Epithelial cell of prostate (primary cell): ENCODE measurements around the gene COQ8B.
"Not testable (repeated sequence)": the region's sequence is repeated elsewhere in the genome, so short reads cannot be mapped to it uniquely, and the experiment has no call there.

Experiments used
- DNase-seq: peaks from one replicate; pipeline ENCODE4 v3.0.0-alpha.2; 2011; ENCODE audit warnings: low read depth, low spot score
- H3K27ac ChIP-seq: fragments of 450-650 bp; 2 replicates; pipeline ENCODE4 v1.5.1; 2017; ENCODE audit warnings: mild to moderate bottlenecking

The COQ8B gene

DNA sequence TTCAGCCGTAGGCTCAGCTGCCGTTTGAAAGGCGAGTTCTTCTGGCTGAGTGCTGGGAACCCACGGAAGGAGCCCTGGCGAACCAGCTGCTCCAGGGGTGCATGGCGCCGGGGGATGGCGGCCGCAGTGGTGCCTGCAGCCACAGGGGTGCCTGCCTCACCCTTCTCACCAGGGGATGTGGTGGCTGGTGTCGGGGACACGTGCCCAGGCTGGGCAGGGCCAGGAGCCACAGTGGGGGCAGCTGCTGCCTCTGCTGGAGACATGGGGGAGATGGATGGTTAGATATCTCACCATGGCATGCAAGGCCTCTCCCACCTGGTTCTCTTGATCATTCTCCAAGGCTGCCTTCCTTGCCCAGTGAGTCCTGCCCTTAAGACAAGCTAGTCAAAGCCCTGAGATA lies 43.3 kb downstream of the COQ8B start:
- no peak for DNase-seq
- H3K27ac ChIP-seq: no peak overlapping the region

DNA sequence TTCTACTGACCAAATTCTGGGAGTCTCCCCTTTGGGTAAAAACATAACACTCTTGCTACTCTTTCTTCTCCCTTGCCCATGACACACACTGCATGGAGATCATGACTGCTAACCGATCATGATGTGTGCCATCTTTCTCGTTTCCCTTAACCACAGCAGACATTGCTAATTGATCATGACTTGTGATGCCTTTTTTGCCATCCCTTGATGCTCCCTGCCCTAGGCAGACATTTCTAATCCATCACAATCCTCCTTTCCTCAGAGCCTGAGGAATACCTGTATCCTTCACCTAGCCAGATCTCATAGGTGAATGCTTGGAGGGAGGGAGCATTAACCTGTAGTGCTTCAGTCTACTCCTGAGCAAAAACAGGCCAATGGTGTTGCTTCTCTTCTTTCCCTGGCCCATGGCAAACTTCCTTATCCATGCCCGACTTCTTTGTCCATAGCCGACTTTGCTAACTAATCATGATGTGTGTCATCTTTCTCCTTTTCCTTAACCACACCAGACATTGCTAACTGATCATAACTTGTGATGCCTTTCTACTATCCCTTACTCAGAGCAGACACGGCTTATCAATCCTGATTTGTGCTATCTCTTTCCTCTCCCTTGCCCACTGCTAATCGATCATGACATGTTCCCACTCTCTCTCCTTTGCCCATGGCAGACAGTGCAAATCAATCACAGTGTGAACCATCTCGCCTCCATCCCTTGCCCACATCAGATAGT lies 44.0 kb downstream of the COQ8B start:
- no peak overlapping the region for H3K27ac ChIP-seq
- no peak for DNase-seq

DNA sequence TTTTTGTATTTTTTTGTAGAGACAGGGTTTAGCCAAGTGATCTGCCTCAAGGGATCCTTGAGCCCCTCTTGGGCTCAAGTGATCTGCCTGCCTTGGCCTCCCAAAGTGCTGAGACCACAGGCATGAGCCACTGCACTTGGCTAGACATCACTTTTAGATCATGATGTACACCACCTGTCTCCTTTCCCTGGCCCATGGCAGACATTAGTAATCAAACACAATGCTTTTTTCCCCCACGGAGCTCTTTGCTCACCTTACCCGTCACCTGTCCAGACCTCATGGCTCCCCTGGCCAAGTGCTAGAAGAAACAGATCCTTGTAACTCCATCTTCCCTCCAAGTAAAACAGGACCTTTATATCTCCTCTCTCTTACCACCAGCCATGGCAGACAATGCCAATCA lies 44.6 kb downstream of the COQ8B start:
- no peak overlapping the region for H3K27ac ChIP-seq
- DNase-seq: no peak

GRCh38 chr19:40671404-40671803 lies 45.3 kb downstream of the COQ8B start:
- no peak for DNase-seq
- no peak overlapping the region for H3K27ac ChIP-seq

DNA sequence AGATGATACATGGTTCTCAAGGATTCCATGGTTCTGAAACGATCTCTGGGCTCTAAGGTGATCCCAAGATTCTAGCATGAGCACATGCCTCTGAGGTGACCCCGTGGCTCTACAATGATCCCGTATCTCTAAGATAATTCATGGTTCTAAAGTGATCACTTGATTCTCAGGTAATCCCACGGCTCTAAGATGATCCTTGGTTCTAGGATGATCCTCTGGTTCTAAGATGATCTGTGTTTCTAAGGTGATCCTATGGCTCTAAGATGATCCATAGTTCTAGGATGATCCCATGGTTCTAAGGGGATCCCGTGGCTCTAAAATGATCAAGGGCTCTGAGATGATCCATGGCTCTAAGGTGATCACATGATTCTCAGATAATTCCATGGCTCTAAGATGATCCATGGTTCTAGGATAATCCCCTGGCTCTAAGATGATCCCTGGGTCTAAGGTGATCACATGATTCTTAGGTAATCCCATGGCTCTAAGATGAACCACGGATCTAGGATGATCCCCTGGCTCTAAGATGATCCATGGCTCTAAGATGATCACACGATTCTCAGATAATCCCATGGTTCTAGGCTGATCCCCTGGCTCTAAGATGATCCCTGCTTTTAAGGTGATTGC lies 47.6 kb downstream of the COQ8B start:
- no peak for DNase-seq
- no peak overlapping the region for H3K27ac ChIP-seq

DNA sequence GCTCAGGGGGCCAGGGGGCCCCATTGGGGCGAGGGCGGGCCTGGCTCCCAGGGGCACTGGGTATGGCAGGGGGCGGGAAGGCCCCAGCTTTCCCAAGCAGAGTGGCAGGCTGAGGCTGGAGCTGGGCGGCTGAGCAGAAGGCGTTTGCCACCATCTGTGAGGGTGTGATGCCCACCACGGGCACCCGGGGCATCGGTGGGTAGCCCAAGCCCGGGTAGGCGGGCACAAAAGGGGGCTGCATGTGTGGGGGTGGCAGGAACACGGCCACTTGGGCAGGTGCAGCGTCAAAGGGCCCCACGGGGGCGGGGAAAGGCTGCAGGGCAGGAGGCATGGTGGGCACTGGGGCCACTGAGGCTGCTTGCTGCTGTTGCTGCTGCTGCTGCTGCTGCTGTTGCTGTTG lies 49.1 kb downstream of the COQ8B start:
- H3K27ac ChIP-seq: no peak overlapping the region

GRCh38 chr19:40666803-40667438 lies 49.8 kb downstream of the COQ8B start:
- H3K27ac ChIP-seq: peak overlapping the region; percentile 79
- no peak for DNase-seq

More for the DNA sequence above, 49.1 kb downstream of the COQ8B start:
- no peak for DNase-seq

GRCh38 chr19:40663695-40664692 lies 52.7 kb downstream of the COQ8B start:
- no peak overlapping the region for H3K27ac ChIP-seq
- no peak for DNase-seq

GRCh38 chr19:40662925-40663694 lies 53.6 kb downstream of the COQ8B start:
- DNase-seq: no peak
- no peak overlapping the region for H3K27ac ChIP-seq

- H3K27ac ChIP-seq: no peak overlapping the region
- no peak for DNase-seq
These were observed 55.1 kb downstream of the COQ8B start for GRCh38 chr19:40661616-40662015.

GRCh38 chr19:40659566-40659965 lies 57.1 kb downstream of the COQ8B start:
- no peak overlapping the region for H3K27ac ChIP-seq

GRCh38 chr19:40659116-40659515 lies 57.6 kb downstream of the COQ8B start:
- H3K27ac ChIP-seq: no peak overlapping the region
- no peak for DNase-seq

More at GRCh38 chr19:40659566-40659965, 57.1 kb downstream of the COQ8B start:
- DNase-seq: no peak

- no peak overlapping the region for H3K27ac ChIP-seq
- DNase-seq: no peak
These were observed 58.7 kb downstream of the COQ8B start for GRCh38 chr19:40658031-40658430.

DNA sequence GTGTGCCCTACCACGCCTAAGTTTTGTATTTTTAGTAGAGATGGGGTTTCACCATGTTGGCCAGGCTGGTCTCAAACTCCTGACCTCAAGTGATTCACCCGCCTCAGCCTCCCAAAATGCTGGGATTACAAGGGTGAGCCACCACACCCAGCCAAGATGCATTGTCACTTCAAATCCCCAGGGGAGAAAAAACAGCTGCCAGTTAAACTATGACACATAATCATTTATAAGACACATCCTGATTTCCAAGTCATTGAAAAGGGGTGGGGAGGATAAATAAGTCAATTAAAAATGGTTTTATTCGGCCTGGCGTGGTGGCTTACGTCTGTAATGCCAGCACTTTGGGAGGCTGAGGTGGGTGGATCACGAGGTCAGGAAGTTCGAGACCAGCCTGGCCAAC lies 61.0 kb downstream of the COQ8B start:
- not testable (repeated sequence) for DNase-seq, H3K27ac ChIP-seq

GRCh38 chr19:40652303-40652702 lies 64.4 kb downstream of the COQ8B start:
- not testable (repeated sequence) for DNase-seq, H3K27ac ChIP-seq

DNA sequence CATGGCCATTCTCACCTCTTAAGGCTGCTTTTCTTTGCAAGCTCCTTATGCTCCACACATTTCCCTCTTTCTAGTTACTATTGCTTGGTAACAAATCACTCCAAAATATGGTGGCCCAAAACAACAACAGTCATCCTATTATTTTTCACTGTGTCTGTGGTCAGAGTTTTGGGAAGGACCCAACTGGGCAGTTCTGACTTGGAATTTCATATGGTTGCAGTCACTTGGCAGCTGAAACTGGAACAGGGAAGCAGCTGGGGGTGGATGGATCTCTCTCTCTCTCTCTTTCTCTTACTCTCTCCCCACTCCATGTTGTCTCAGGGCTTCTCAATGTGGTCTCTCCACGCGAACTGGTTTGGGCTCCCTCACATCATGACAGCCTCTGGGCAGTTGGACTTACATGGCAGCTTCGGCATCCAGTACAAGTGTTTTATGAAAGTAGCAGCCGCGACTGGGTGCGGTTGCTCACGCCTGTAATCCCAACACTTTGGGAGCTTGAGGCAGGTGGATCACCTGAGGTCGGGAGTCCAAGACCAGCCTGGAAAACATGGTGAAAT lies 65.9 kb downstream of the COQ8B start:
- no peak for DNase-seq

GRCh38 chr19:40649903-40650675 lies 66.6 kb downstream of the COQ8B start:
- DNase-seq: not testable (repeated sequence)

More for the DNA sequence above, 65.9 kb downstream of the COQ8B start:
- H3K27ac ChIP-seq: no peak overlapping the region

DNA sequence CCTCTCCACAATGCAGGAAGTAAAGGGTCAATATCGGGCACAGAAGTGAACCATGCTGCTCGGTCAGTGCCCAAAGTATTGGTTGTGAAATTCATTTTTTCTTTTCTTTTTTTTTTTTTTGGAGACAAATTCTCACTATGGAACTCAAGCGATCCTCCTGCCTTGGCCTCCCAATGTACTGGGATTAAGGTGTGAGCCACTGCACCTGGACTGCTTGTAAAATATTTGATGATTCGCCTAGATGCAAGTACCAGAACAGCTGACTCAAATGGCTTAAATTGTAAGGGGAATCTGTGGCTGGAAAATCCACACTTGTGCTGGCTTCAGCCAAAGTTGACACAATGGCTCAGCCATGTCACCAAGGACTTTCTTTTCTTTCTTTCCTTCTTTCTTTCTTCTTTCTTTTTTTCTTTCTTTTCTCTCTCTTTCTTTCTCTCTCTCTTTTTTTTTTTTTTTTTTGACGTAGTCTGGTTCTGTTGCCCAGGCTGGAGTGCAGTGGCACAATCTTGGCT lies 69.9 kb downstream of the COQ8B start:
- no peak for DNase-seq
- H3K27ac ChIP-seq: peak overlapping the region; percentile 53

More at GRCh38 chr19:40649903-40650675, 66.6 kb downstream of the COQ8B start:
- H3K27ac ChIP-seq: not testable (repeated sequence)
